Measurements from ENCODE around the gene PYGO2. TPM values are rescaled to one million over a fixed set of nuclear protein-coding genes. Genes with fewer than 3 reads are reported as not detected.

Gene PYGO2
- total and polyA plus RNA-seq, 2 of the 8 experiments (the other 6 are each of a cell fraction or from before 2014, with no cell fraction given): 31.0 to 31.6 TPM

DNA sequence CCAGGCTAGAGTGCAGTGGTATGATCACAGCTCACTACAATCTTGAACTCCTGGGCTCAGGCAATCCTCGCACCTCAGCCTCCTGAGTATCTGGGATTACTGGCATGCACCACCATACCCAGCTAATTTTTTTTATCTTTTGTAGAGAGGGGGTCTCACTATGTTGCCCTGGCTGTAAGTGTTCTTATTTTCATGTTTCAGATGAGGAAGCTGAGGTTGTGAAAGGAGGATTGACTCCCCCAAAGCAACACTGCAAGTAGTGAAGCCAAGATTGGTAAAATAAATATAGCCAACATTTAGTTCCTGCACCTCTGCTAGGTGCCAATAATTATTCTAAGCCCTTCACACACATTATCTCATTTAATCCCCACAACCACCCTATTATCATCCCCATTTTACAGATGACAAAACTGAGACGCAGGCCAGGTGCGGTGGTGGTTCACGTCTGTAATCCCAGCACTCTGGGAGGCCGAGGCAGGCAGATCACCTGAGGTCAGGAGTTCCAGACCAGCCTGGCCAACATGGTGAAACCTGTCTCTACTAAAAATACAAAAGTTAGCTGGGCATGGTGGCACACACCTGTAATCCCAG is 27.1 kb downstream of the PYGO2 start (continued):
- TF ChIP-seq, protein P1, sequence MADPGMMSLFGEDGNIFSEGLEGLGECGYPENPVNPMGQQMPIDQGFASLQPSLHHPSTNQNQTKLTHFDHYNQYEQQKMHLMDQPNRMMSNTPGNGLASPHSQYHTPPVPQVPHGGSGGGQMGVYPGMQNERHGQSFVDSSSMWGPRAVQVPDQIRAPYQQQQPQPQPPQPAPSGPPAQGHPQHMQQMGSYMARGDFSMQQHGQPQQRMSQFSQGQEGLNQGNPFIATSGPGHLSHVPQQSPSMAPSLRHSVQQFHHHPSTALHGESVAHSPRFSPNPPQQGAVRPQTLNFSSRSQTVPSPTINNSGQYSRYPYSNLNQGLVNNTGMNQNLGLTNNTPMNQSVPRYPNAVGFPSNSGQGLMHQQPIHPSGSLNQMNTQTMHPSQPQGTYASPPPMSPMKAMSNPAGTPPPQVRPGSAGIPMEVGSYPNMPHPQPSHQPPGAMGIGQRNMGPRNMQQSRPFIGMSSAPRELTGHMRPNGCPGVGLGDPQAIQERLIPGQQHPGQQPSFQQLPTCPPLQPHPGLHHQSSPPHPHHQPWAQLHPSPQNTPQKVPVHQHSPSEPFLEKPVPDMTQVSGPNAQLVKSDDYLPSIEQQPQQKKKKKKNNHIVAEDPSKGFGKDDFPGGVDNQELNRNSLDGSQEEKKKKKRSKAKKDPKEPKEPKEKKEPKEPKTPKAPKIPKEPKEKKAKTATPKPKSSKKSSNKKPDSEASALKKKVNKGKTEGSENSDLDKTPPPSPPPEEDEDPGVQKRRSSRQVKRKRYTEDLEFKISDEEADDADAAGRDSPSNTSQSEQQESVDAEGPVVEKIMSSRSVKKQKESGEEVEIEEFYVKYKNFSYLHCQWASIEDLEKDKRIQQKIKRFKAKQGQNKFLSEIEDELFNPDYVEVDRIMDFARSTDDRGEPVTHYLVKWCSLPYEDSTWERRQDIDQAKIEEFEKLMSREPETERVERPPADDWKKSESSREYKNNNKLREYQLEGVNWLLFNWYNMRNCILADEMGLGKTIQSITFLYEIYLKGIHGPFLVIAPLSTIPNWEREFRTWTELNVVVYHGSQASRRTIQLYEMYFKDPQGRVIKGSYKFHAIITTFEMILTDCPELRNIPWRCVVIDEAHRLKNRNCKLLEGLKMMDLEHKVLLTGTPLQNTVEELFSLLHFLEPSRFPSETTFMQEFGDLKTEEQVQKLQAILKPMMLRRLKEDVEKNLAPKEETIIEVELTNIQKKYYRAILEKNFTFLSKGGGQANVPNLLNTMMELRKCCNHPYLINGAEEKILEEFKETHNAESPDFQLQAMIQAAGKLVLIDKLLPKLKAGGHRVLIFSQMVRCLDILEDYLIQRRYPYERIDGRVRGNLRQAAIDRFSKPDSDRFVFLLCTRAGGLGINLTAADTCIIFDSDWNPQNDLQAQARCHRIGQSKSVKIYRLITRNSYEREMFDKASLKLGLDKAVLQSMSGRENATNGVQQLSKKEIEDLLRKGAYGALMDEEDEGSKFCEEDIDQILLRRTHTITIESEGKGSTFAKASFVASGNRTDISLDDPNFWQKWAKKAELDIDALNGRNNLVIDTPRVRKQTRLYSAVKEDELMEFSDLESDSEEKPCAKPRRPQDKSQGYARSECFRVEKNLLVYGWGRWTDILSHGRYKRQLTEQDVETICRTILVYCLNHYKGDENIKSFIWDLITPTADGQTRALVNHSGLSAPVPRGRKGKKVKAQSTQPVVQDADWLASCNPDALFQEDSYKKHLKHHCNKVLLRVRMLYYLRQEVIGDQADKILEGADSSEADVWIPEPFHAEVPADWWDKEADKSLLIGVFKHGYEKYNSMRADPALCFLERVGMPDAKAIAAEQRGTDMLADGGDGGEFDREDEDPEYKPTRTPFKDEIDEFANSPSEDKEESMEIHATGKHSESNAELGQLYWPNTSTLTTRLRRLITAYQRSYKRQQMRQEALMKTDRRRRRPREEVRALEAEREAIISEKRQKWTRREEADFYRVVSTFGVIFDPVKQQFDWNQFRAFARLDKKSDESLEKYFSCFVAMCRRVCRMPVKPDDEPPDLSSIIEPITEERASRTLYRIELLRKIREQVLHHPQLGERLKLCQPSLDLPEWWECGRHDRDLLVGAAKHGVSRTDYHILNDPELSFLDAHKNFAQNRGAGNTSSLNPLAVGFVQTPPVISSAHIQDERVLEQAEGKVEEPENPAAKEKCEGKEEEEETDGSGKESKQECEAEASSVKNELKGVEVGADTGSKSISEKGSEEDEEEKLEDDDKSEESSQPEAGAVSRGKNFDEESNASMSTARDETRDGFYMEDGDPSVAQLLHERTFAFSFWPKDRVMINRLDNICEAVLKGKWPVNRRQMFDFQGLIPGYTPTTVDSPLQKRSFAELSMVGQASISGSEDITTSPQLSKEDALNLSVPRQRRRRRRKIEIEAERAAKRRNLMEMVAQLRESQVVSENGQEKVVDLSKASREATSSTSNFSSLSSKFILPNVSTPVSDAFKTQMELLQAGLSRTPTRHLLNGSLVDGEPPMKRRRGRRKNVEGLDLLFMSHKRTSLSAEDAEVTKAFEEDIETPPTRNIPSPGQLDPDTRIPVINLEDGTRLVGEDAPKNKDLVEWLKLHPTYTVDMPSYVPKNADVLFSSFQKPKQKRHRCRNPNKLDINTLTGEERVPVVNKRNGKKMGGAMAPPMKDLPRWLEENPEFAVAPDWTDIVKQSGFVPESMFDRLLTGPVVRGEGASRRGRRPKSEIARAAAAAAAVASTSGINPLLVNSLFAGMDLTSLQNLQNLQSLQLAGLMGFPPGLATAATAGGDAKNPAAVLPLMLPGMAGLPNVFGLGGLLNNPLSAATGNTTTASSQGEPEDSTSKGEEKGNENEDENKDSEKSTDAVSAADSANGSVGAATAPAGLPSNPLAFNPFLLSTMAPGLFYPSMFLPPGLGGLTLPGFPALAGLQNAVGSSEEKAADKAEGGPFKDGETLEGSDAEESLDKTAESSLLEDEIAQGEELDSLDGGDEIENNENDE (IDR thresholded peaks at IDR 0.05; ENCODE audit: insufficient replicate concordance, low read length): no peak
- TF ChIP-seq EGR1 (IDR thresholded peaks at IDR 0.05; ENCODE audit: borderline replicate concordance, low read depth, low read length): no peak
- no peak for TF ChIP-seq RNF2 (IDR thresholded peaks at IDR 0.05; ENCODE audit: borderline replicate concordance, low read depth, low read length, missing control alignments, poor library complexity, severe bottlenecking)
- no peak for TF ChIP-seq CHD2 (IDR thresholded peaks at IDR 0.05; ENCODE audit: low read length)
- no peak for TF ChIP-seq CREB1 (IDR thresholded peaks at IDR 0.05)
- TF ChIP-seq SP2 (IDR thresholded peaks at IDR 0.05; ENCODE audit: low read length): no peak
- no peak for TF ChIP-seq SP4 (IDR thresholded peaks at IDR 0.05; ENCODE audit: low read length)

Data from H1 (cell line).